ENCODE data around the gene ANKRD13D.
"Not testable (repeated sequence)": the region's sequence is repeated elsewhere in the genome, so short reads cannot be mapped to it uniquely, and the experiment has no call there.

ANKRD13D gene

GRCh38 chr11:67289226-67289650 is at the start of gene ANKRD13D:
ANKRD13D (plus strand) TSS chr11:67289303; CDS start chr11:67289461, 158 bp downstream.
- no peak for DNase-seq (ENCODE audit: low spot score)

- peak; percentile 98 for DNase-seq (ENCODE audit: low spot score)
Measured at GRCh38 chr11:67239783-67240575, 49.1 kb upstream of the ANKRD13D start.

GRCh38 chr11:67240576-67241389 is 48.3 kb upstream of the ANKRD13D start:
- peak; percentile 94 for DNase-seq (ENCODE audit: low spot score)

GRCh38 chr11:67242548-67242947 is 46.6 kb upstream of the ANKRD13D start:
- no peak for DNase-seq (ENCODE audit: low spot score)

GRCh38 chr11:67243051-67243450 is 46.1 kb upstream of the ANKRD13D start:
- DNase-seq (ENCODE audit: low spot score), result no peak

GRCh38 chr11:67245046-67245445 is 44.1 kb upstream of the ANKRD13D start:
- DNase-seq (ENCODE audit: low spot score), result no peak

- no peak for DNase-seq (ENCODE audit: low spot score)
Measured at GRCh38 chr11:67247946-67248550, 41.1 kb upstream of the ANKRD13D start.

GRCh38 chr11:67248653-67249052 is 40.5 kb upstream of the ANKRD13D start:
- no peak for DNase-seq (ENCODE audit: low spot score)

GRCh38 chr11:67250059-67251043 is 38.8 kb upstream of the ANKRD13D start:
- no peak for DNase-seq (ENCODE audit: low spot score)

- no peak for DNase-seq (ENCODE audit: low spot score)
Measured at GRCh38 chr11:67251841-67252240, 37.3 kb upstream of the ANKRD13D start.

- no peak for DNase-seq (ENCODE audit: low spot score)
Measured at GRCh38 chr11:67252831-67253239, 36.3 kb upstream of the ANKRD13D start.

GRCh38 chr11:67253872-67254624 is 35.1 kb upstream of the ANKRD13D start:
- no peak for DNase-seq (ENCODE audit: low spot score)

- no peak for DNase-seq (ENCODE audit: low spot score)
Measured at GRCh38 chr11:67254798-67255197, 34.3 kb upstream of the ANKRD13D start.

- no peak for DNase-seq (ENCODE audit: low spot score)
Measured at GRCh38 chr11:67255353-67255752, 33.8 kb upstream of the ANKRD13D start.

GRCh38 chr11:67255864-67256263 is 33.2 kb upstream of the ANKRD13D start:
- no peak for DNase-seq (ENCODE audit: low spot score)

- DNase-seq (ENCODE audit: low spot score), result no peak
Measured at GRCh38 chr11:67256477-67257135, 32.5 kb upstream of the ANKRD13D start.

- no peak for DNase-seq (ENCODE audit: low spot score)
Measured at GRCh38 chr11:67260406-67260805, 28.7 kb upstream of the ANKRD13D start.

GRCh38 chr11:67260885-67261639 is 28.0 kb upstream of the ANKRD13D start:
- DNase-seq (ENCODE audit: low spot score), result not testable (repeated sequence)

GRCh38 chr11:67261640-67261945 is 27.5 kb upstream of the ANKRD13D start:
- DNase-seq (ENCODE audit: low spot score), result no peak
